ENCODE measurements around the gene SYNC. TPM values are rescaled to one million over a fixed set of nuclear protein-coding genes. Genes with fewer than 3 reads are reported as not detected.

The SYNC gene
- total and polyA plus RNA-seq, 9 of the 15 experiments (the other 6 are each of a cell fraction or from before 2014, with no cell fraction given): 0.49 to 1.1 (median 0.87) TPM

GRCh38 chr1:32650752-32651460, 51.7 kb downstream of the SYNC start, which contains the start of gene RBBP4 (continued):
- TF ChIP-seq TEAD1 (CRISPR knock-in tag; IDR thresholded peaks at IDR 0.05): peak; percentile 78 to 99
- peak; percentile 93 for TF ChIP-seq ZBTB34 (CRISPR knock-in tag; IDR thresholded peaks at IDR 0.05)
- no peak for TF ChIP-seq POLR3A (IDR thresholded peaks at IDR 0.05; ENCODE audit: borderline replicate concordance, extremely low read depth, insufficient read depth, insufficient read length)
- peak; percentile 89; the same call in 1 of the 2 replicates for TF ChIP-seq FOXK1 (CRISPR knock-in tag; IDR thresholded peaks at IDR 0.05; ENCODE audit: borderline replicate concordance)
- TF ChIP-seq THAP12 (CRISPR knock-in tag; IDR thresholded peaks at IDR 0.05): peak; percentile 52; the same call in 1 of the 2 replicates
- TF ChIP-seq ZBTB12 (CRISPR knock-in tag; IDR thresholded peaks at IDR 0.05): peak; percentile 81; the same call in 1 of the 2 replicates
- peak; percentile 77; the same call in 1 of the 2 replicates for TF ChIP-seq ATF2 (CRISPR knock-in tag; IDR thresholded peaks at IDR 0.05)
- 0 out of 2 replicates have a peak, but pooled peaks have one; percentile 81 for TF ChIP-seq DPF2 (IDR thresholded peaks at IDR 0.05)
- TF ChIP-seq ZNF436 (CRISPR knock-in tag; IDR thresholded peaks at IDR 0.05): 0 out of 2 replicates have a peak, but pooled peaks have one; percentile 64
- TF ChIP-seq EP400 (IDR thresholded peaks at IDR 0.05): peak; percentile 97
- TF ChIP-seq RBBP5 (IDR thresholded peaks at IDR 0.05; ENCODE audit: borderline replicate concordance, insufficient read depth, low read length, poor library complexity, severe bottlenecking): peak; percentile 90
- peak; percentile 71; the same call in 1 of the 2 replicates for TF ChIP-seq ZBTB43 (CRISPR knock-in tag; IDR thresholded peaks at IDR 0.05)
- TF ChIP-seq ZNF232 (CRISPR knock-in tag; IDR thresholded peaks at IDR 0.05): peak; percentile 76; the same call in 1 of the 2 replicates
- no peak for TF ChIP-seq ZFP30 (CRISPR knock-in tag; IDR thresholded peaks at IDR 0.05; ENCODE audit: borderline replicate concordance)
- no peak for TF ChIP-seq ARID3A (IDR thresholded peaks at IDR 0.05; ENCODE audit: borderline replicate concordance, low read depth, low read length)

Measured in K562 (cell line).